HCT116 (cell line): ENCODE results near the gene IGSF3. TPM values are rescaled to one million over a fixed set of nuclear protein-coding genes. Genes with fewer than 3 reads are reported as not detected.

Experiments used
- ATAC-seq: fragments of 200-7000 bp; cut with Tn5 transposase; 2 replicates; pipeline ENCODE4 v1.9.1; 2020; ENCODE audit warnings: mild to moderate bottlenecking, moderate library complexity
- BruUV-seq: library from RNA; stranded (reverse); fragments of 400-500 nt; replicated peaks from 2 replicates; lab custom pipeline; 2021; lab: Mats Ljungman, UMichigan
- CTCF ChIA-PET: fragments of 300-600 bp; sonication (Branson Sonifier 250); formaldehyde crosslinking; loops from one replicate; lab custom pipeline; 2021; ENCODE audit warnings: antibody characterized with exemption; lab: Charles Lee
- POLR2A ChIA-PET: fragments of 300-600, 350-600 bp; sonication (Branson Sonifier 250); formaldehyde crosslinking; loops from one replicate; lab custom pipeline; 2021; ENCODE audit warnings: antibody characterized with exemption; lab: Charles Lee
- RAD21 ChIA-PET, 2 experiments: fragments of 300-600 bp; sonication (Branson Sonifier 250); formaldehyde crosslinking; loops; one replicate each; lab custom pipeline; 2023; ENCODE audit warnings: low total read pairs in 2 of 2; ENCODE audit not compliant: uncharacterized antibody in 2 of 2, unreplicated experiment in 2 of 2, low non-redundant PET in 1 of 2; lab: Charles Lee
- DNase-seq: peaks from one replicate; pipeline ENCODE4 v3.0.0-alpha.2; 2010; ENCODE audit warnings: low read depth, low spot score
- H2AFZ ChIP-seq: fragments of 200-600 bp; shearing (Covaris generic), sonication (generic); 2 replicates; pipeline ENCODE4 v1.6.1; 2017; ENCODE audit warnings: low read depth, mixed run types, mixed read lengths, antibody characterized with exemption, low read length; ENCODE audit not compliant: poor library complexity, severe bottlenecking
- H3K27ac ChIP-seq: 2 replicates; pipeline ENCODE4 v1.5.1; 2012; ENCODE audit warnings: low read depth, low read length
- H3K27me3 ChIP-seq: fragments of 200-600 bp; sonication (generic); 2 replicates; pipeline ENCODE4 v1.6.1; 2016; ENCODE audit warnings: mixed run types, low read length, mixed read lengths; ENCODE audit not compliant: insufficient read depth
- H3K36me3 ChIP-seq, 2 experiments: fragments of 200-500 bp in 1 of 2; fragments of 200-600 bp in 1 of 2; sonication (Bioruptor generic) in 1 of 2; sonication (generic) in 1 of 2; 2 replicates each; pipeline versions ENCODE4 v1.5.1 to v1.6.1; 2014 to 2016; ENCODE audit warnings: low read length in 2 of 2, inconsistent platforms in 1 of 2, mixed read lengths in 1 of 2, mixed run types in 1 of 2; ENCODE audit not compliant: insufficient read depth in 2 of 2, control insufficient read depth in 1 of 2
- H3K4me1 ChIP-seq, 2 experiments: fragments of 200-600 bp in 1 of 2; sonication (generic) in 1 of 2; 2 replicates each; pipeline versions ENCODE4 v1.5.1 to v1.6.1; 2012 to 2017; ENCODE audit warnings: low read length in 2 of 2, inconsistent platforms in 1 of 2, mild to moderate bottlenecking in 1 of 2, mixed read lengths in 1 of 2, mixed run types in 1 of 2, moderate library complexity in 1 of 2; ENCODE audit not compliant: insufficient read depth in 2 of 2, control insufficient read depth in 1 of 2
- H3K4me2 ChIP-seq: fragments of 200-600 bp; sonication (generic); 2 replicates; pipeline ENCODE4 v1.6.1; 2017; ENCODE audit warnings: mixed run types, low read length, mixed read lengths
- H3K4me3 ChIP-seq, 2 experiments: fragments of 200-600 bp in 1 of 2; sonication (generic) in 1 of 2; replicated peaks in 1 of 2; 2 replicates each; pipeline ENCODE4 v1.5.1; 2011 to 2016; ENCODE audit warnings: low read length in 2 of 2, control low read depth in 1 of 2, low read depth in 1 of 2, mild to moderate bottlenecking in 1 of 2, mixed read lengths in 1 of 2, mixed run types in 1 of 2
- H3K79me2 ChIP-seq: fragments of 200-600 bp; sonication (generic); 2 replicates; pipeline ENCODE4 v1.6.1; 2017; ENCODE audit warnings: mild to moderate bottlenecking, mixed run types, low read length, moderate library complexity, mixed read lengths; ENCODE audit not compliant: insufficient read depth
- H3K9ac ChIP-seq: fragments of 200-600 bp; sonication (generic); 2 replicates; pipeline ENCODE4 v1.6.1; 2016; ENCODE audit warnings: low read length, mixed read lengths
- H3K9me2 ChIP-seq: fragments of 200-600 bp; sonication (generic), shearing (Covaris generic); 2 replicates; pipeline ENCODE4 v1.6.1; 2017; ENCODE audit warnings: mixed run types, mild to moderate bottlenecking, moderate library complexity; ENCODE audit not compliant: insufficient read depth
- H3K9me3 ChIP-seq, 2 experiments: fragments of 200-500 bp in 1 of 2; fragments of 200-600 bp in 1 of 2; sonication (Bioruptor generic) in 1 of 2; sonication (generic) in 1 of 2; 2 replicates each; pipeline ENCODE4 v1.6.1; 2014 to 2017; ENCODE audit warnings: low read length in 2 of 2, mixed read lengths in 2 of 2, inconsistent platforms in 1 of 2, low read depth in 1 of 2, mild to moderate bottlenecking in 1 of 2, mixed run types in 1 of 2, moderate library complexity in 1 of 2; ENCODE audit not compliant: control insufficient read depth in 1 of 2, insufficient read depth in 1 of 2
- H4K20me1 ChIP-seq: fragments of 200-600 bp; sonication (generic), shearing (Covaris generic); 2 replicates; pipeline ENCODE4 v1.6.1; 2017; ENCODE audit warnings: mixed run types, mild to moderate bottlenecking, moderate library complexity; ENCODE audit not compliant: insufficient read depth
- CEBPB ChIP-seq: IDR thresholded peaks from 2 replicates; pipeline ENCODE4 v1.6.1; 2012; ENCODE audit warnings: low read depth
- ELF1 ChIP-seq: IDR thresholded peaks from 2 replicates; pipeline ENCODE4 v1.6.1; 2012; ENCODE audit warnings: low read depth, borderline replicate concordance
- EZH2 ChIP-seq: fragments of 200-600 bp; sonication (generic); IDR thresholded peaks from 2 replicates; pipeline ENCODE4 v1.6.1; 2017; ENCODE audit warnings: antibody characterized with exemption, mixed run types
- EZH2phosphoT487 ChIP-seq: fragments of 200-600 bp; IDR thresholded peaks from 2 replicates; pipeline ENCODE4 v1.6.1; 2018; ENCODE audit warnings: antibody characterized with exemption, borderline replicate concordance
- JUND ChIP-seq: IDR thresholded peaks from 2 replicates; pipeline ENCODE4 v1.6.1; 2012
- intact Hi-C: fragments of 100-400 bp; cut with micrococcal nuclease; formaldehyde crosslinking; loops from 2 replicates; pipeline ENCODE4 v1.10.0; 2022
- total RNA-seq: library from RNA; stranded (reverse); gene quantifications from one replicate; pipeline ENCODE4 v1.2.1, GENCODE V29; 2021; ENCODE audit not compliant: unreplicated experiment
- TF ChIP-seq, protein P1 (sequence below): IDR thresholded peaks from 2 replicates; pipeline ENCODE4 v1.6.1; 2012
- TF ChIP-seq, protein P2 (sequence below), 3 experiments: fragments of 200-600 bp in 1 of 3; sonication (generic) in 1 of 3; IDR thresholded peaks in 2 of 3; conservative IDR thresholded peaks in 1 of 3; 2 replicates each; pipeline ENCODE4 v1.5.1; 2012 to 2017; ENCODE audit warnings: low read depth in 2 of 3, low read length in 2 of 3, antibody characterized with exemption in 1 of 3, borderline replicate concordance in 1 of 3, control low read depth in 1 of 3, mild to moderate bottlenecking in 1 of 3, mixed read lengths in 1 of 3, mixed run types in 1 of 3, moderate library complexity in 1 of 3; ENCODE audit not compliant: insufficient read depth in 1 of 3
- TF ChIP-seq, protein P3 (sequence below): IDR thresholded peaks from 2 replicates; pipeline ENCODE4 v1.6.1; 2012
- TF ChIP-seq, protein P4 (sequence below): IDR thresholded peaks from 2 replicates; pipeline ENCODE4 v1.6.1; 2011; ENCODE audit warnings: mild to moderate bottlenecking, low read length, moderate library complexity; ENCODE audit not compliant: insufficient replicate concordance; ENCODE audit errors: extremely low read depth

Gene IGSF3
- total RNA-seq, 1 experiment from 2014 or later = 18.6 TPM

DNA sequence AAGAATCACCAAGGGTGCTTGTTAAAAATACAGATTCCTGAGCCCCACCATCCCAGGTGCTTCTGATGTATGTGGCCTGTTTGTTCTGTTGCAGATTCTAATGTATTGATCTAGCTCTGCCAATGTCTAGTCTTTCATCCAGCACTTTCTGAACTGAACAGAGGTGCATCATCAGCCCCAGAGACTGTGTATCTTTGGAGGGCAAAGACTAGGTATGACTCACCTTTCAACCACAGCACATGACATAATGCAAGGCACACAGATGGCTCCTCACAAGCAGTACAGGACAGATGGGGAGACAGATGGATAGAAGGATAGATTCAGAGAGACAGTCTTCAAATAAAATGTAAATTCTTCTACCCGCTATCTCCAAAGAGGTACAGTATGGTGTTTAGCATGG is 129.0 kb downstream of the IGSF3 start (continued):
- TF ChIP-seq, protein P1, sequence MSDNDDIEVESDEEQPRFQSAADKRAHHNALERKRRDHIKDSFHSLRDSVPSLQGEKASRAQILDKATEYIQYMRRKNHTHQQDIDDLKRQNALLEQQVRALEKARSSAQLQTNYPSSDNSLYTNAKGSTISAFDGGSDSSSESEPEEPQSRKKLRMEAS = peak; percentile 44; the same call in 1 of the 2 replicates

DNA sequence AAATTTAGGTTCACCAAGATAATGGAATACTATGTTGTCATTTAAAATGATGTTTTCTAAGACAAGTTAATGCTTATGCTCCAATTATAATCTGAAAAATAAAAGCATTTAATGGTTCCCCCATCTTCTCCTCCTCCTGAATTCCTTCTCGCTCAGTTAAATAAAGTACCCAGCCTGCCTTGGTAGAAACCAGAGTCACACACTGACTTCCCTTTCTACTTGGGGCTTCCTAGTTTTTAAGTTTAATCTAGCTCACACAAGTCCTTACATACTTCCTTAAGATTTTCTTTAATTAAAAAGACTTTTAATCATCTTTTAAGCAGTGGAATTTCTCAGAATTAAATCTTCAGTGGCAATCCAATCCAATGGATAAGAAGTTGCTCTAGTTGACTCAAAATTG is 129.6 kb downstream of the IGSF3 start:
- no TSS peak for BruUV-seq
- no peaks in the 10 kb centered on the region for H4K20me1 ChIP-seq
- peaks cover 4 to 24% of the 10 kb centered on the region in 2 experiments; a peak in 3 of 4 replicates for H3K4me1 ChIP-seq
- no peak overlapping the region for H3K27ac ChIP-seq
- no peak overlapping the region for H3K9ac ChIP-seq
- no peaks in the 10 kb centered on the region for H3K9me3 ChIP-seq
- POLR2A ChIA-PET = no interaction called here
- RAD21 ChIA-PET = no interaction called here
- no peaks in the 10 kb centered on the region for H3K79me2 ChIP-seq
- peaks cover 5 to 26% of the 10 kb centered on the region in 2 experiments; a peak in 3 of 4 replicates for H3K36me3 ChIP-seq
- TF ChIP-seq CEBPB (no peak), JUND (no peak), EZH2phosphoT487 (no peak), EZH2 (no peak), ELF1 (no peak)
- TF ChIP-seq, protein P2, sequence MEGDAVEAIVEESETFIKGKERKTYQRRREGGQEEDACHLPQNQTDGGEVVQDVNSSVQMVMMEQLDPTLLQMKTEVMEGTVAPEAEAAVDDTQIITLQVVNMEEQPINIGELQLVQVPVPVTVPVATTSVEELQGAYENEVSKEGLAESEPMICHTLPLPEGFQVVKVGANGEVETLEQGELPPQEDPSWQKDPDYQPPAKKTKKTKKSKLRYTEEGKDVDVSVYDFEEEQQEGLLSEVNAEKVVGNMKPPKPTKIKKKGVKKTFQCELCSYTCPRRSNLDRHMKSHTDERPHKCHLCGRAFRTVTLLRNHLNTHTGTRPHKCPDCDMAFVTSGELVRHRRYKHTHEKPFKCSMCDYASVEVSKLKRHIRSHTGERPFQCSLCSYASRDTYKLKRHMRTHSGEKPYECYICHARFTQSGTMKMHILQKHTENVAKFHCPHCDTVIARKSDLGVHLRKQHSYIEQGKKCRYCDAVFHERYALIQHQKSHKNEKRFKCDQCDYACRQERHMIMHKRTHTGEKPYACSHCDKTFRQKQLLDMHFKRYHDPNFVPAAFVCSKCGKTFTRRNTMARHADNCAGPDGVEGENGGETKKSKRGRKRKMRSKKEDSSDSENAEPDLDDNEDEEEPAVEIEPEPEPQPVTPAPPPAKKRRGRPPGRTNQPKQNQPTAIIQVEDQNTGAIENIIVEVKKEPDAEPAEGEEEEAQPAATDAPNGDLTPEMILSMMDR (IDR thresholded peaks at IDR 0.05 in 2 of 3, conservative IDR thresholded peaks at IDR 0.05 in 1 of 3; ENCODE audit: borderline replicate concordance in 1 of 3, insufficient read depth in 1 of 3, low read depth in 2 of 3, low read length in 2 of 3) = no peak
- TF ChIP-seq, protein P3, sequence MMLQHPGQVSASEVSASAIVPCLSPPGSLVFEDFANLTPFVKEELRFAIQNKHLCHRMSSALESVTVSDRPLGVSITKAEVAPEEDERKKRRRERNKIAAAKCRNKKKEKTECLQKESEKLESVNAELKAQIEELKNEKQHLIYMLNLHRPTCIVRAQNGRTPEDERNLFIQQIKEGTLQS = no peak
- TF ChIP-seq, protein P4, sequence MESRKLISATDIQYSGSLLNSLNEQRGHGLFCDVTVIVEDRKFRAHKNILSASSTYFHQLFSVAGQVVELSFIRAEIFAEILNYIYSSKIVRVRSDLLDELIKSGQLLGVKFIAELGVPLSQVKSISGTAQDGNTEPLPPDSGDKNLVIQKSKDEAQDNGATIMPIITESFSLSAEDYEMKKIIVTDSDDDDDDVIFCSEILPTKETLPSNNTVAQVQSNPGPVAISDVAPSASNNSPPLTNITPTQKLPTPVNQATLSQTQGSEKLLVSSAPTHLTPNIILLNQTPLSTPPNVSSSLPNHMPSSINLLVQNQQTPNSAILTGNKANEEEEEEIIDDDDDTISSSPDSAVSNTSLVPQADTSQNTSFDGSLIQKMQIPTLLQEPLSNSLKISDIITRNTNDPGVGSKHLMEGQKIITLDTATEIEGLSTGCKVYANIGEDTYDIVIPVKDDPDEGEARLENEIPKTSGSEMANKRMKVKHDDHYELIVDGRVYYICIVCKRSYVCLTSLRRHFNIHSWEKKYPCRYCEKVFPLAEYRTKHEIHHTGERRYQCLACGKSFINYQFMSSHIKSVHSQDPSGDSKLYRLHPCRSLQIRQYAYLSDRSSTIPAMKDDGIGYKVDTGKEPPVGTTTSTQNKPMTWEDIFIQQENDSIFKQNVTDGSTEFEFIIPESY = no peak
- no peak for ATAC-seq
- H3K9me2 ChIP-seq = no peaks in the 10 kb centered on the region
- no peak for DNase-seq
- H3K4me2 ChIP-seq = peak overlapping the region; percentile 20; the same call in 1 of the 2 replicates
- H3K4me3 ChIP-seq = no peak overlapping the region
- no peaks in the 10 kb centered on the region for H3K27me3 ChIP-seq
- CTCF ChIA-PET = interaction anchor here (1.0 kb wide), 1 partner anchor 39 kb away, joined by 4 read pairs; no protein-coding TSS in a partner anchor
- intact Hi-C loops = no loop called here
- no peak overlapping the region for H2AFZ ChIP-seq
